Astrocyte of the spinal cord (primary cell): ENCODE data around the gene LRCH1.

Experiments used
- DNase-seq: peaks from one replicate; pipeline ENCODE4 v3.0.0; 2011; ENCODE audit warnings: low read depth, low spot score
- H3K4me3 ChIP-seq: 2 replicates; pipeline ENCODE4 v1.5.1; 2011; ENCODE audit warnings: low read depth, mild to moderate bottlenecking, low read length, moderate library complexity
- in situ Hi-C: cut with HindIII; loops from 2 replicates; pipeline ENCODE4 v1.10.0; 2017; ENCODE audit warnings: low sequenced_read_pairs
- TF ChIP-seq, protein P1 (sequence below): IDR thresholded peaks from 2 replicates; pipeline ENCODE4 v1.5.1; 2012; ENCODE audit warnings: low read depth, mild to moderate bottlenecking, low read length, inconsistent platforms

Gene LRCH1

DNA sequence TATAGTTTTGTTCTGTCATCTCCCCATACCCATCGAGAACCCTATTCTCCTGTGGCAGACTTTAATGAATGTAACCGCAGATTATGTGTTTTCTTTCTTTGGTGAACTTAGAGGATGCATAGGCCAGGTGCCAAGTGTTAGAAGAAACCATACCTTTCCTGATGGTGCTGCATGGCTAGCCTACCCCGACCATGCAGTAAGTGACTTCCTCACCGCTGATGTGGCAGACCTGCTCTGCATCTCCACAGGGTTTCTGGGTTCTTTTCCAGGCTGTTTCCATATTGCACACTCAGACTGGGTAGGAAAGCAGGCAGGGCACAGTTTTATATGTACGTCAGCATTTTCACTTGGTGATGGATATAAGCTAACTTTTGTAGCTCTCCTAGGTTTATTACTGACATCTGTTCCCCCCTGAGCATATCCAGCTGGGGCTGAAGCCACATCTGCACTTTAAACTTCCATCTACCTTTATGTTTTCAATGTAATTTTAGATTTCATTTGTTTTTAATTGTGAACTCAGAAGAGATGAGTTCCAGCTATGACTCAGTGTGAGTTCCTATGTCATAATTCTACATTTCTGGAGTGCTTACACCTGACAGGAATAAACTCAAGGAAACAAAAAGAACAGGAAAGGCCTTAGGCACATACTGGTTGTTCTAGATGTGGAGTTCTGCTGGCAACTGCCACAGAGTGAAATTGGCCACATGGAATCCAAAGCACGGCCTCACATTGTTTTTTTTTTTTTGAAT, 42.3 kb downstream of the LRCH1 start:
- TF ChIP-seq, protein P1, sequence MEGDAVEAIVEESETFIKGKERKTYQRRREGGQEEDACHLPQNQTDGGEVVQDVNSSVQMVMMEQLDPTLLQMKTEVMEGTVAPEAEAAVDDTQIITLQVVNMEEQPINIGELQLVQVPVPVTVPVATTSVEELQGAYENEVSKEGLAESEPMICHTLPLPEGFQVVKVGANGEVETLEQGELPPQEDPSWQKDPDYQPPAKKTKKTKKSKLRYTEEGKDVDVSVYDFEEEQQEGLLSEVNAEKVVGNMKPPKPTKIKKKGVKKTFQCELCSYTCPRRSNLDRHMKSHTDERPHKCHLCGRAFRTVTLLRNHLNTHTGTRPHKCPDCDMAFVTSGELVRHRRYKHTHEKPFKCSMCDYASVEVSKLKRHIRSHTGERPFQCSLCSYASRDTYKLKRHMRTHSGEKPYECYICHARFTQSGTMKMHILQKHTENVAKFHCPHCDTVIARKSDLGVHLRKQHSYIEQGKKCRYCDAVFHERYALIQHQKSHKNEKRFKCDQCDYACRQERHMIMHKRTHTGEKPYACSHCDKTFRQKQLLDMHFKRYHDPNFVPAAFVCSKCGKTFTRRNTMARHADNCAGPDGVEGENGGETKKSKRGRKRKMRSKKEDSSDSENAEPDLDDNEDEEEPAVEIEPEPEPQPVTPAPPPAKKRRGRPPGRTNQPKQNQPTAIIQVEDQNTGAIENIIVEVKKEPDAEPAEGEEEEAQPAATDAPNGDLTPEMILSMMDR, result no peak
- in situ Hi-C loops, result no loop called here
- H3K4me3 ChIP-seq, result no peak overlapping the region
- DNase-seq, result no peak

DNA sequence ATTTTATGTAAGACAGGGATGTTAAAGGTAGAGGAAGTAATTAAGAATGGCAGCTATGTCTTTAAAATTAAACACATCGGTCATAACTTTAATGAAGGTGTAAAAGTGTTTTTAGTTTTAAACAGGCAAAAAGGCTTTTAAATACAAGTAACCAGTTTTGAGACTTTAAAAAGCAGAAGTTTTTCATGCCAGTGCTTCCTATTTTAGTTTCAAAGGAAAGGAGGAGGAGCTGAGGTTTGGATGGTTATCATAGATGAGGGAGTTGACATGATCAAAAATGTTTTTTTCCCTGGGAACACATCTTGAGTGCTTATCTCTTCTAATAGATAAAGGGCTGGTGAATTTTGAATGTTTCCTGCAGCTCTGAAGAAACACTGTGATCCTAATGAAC, 42.9 kb downstream of the LRCH1 start:
- in situ Hi-C loops, result no loop called here
- H3K4me3 ChIP-seq, result no peak overlapping the region
- DNase-seq, result no peak
- TF ChIP-seq, protein P1, result no peak

DNA sequence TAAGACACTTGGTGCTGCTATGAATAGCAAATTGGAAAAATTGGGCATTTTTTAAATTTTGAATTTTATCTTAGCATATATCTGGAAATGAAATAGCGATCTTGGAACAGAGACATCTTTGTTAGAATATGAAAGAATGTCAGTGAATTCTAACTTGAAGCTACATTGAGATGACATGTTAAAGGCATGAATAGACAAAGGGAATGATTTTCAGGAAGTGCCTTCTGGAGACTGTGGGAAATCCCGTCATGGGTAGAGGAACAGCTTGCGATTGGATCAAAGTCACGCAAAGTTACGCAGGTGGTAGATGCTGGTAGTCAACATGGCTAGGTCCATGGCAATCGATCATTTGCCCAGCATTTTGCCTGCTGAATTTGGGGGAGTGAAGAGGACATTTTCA, 43.5 kb downstream of the LRCH1 start:
- no peak for DNase-seq
- TF ChIP-seq, protein P1, result no peak

DNA sequence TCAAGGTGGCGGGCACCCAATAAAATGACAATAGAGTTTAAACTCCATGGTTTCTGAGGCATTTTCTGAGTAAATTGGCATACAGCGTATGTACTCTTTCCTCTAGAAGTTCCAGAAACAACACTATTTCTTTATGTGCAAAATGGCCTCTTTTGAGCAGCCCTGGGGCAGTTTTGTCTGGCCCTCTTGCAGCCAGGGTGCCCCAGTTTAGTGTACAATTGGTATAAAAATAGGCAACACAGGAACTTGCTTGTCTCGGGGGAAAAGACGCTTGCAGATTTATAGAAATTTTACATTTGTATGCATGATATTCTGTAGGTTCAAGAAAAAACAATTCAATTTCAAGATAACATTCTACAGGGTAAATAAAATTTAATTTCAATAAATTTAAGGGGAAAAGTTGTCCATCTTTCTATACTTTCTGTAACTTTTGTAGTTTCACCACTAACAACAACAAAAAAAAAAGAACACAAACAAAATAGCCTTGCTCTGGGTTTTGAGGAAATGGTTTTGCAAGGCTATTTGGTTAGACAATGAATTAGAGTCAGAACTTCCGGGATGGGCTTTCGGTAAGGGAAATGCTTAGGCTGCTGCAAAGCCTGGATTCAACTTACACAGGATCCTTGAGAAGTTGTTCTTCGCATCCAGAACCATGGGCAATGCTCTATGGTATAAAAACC, 45.3 kb downstream of the LRCH1 start:
- no peak overlapping the region for H3K4me3 ChIP-seq
- no peak for DNase-seq
- TF ChIP-seq, protein P1, result no peak

More for the DNA sequence above, 43.5 kb downstream of the LRCH1 start:
- in situ Hi-C loops, result no loop called here
- H3K4me3 ChIP-seq, result no peak overlapping the region

DNA sequence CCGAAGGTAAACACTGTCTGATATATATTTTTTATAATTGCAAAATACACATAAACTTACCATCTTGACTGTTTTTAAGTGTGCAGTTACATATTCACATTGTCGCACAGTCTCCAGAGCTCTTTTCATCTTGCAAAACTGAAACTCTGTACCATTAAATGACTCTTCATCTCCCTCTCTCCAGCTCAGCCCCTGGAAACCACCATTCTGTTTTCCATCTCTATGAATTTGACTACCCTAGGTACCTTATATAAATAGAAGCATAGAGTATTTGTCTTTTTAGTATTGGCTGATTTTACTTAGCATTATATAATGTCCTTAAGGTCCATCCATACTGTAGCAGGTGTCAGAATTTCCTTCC, 45.8 kb downstream of the LRCH1 start:
- no peak for DNase-seq
- in situ Hi-C loops, result no loop called here
- no peak overlapping the region for H3K4me3 ChIP-seq
- TF ChIP-seq, protein P1, result no peak

More for the DNA sequence above, 45.3 kb downstream of the LRCH1 start:
- in situ Hi-C loops, result no loop called here

DNA sequence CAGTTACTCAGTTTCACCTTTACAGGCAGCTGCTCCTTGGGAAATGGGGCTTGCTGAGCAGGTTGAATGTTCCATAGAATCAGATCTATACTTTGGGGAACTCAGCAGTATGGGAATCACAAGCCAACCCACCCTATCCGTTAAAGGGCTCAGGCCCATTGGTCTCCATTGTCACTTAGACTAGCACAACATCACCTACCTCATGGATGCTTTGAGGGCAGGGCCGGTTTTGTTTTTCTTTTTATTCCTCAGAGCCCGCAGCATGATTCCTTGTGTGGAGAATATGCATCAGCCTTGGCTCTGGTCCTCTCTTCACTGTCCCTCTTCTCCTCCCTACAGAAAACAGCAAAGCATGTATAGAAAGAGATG, 48.0 kb downstream of the LRCH1 start:
- no peak overlapping the region for H3K4me3 ChIP-seq
- DNase-seq, result no peak
- TF ChIP-seq, protein P1, result no peak
- in situ Hi-C loops, result no loop called here
